Measurements from ENCODE around the gene ITGA11.

DNA sequence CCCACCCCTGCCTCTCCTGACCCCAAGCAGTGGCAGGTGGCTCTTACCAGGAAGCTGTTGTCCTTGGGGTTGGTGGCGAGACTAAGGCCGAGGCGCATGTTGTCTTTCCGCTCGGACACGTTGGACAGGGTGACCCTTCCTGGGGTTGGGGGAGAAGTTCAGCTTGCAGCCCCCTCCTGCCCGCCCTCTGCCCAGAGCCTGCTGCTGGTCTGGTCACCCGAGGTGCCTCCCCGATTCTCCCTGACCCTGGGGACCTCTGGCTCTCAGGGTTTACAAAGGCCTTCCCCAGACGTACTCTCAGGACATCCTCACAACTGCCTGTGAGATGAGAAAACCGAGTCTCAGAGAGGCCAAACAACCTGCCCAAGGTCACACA lies 67.3 kb downstream of the ITGA11 start:
- TF ChIP-seq POLR2AphosphoS5 (IDR thresholded peaks at IDR 0.05; ENCODE audit: low read depth, low read length) (no peak), POLR2A (IDR thresholded peaks at IDR 0.05; ENCODE audit: low read depth, low read length) (no peak), TAF1 (IDR thresholded peaks at IDR 0.05; ENCODE audit: borderline replicate concordance, low read depth, low read length) (no peak)

Data from GM12892 (cell line).